Psoas muscle (tissue), 8 donors: Measurements from ENCODE around the gene MTHFD1L. TPM values are rescaled to one million over a fixed set of nuclear protein-coding genes. Genes with fewer than 3 reads are reported as not detected.

Experiments
- ATAC-seq, 4 donors: fragments of 200-7000 bp; cut with Tn5 transposase; one replicate each; pipeline ENCODE4 v1.9.1; 2020; ENCODE audit warnings: moderate library complexity in 3 of 4, mild to moderate bottlenecking in 2 of 4
- DNase-seq, 2 donors: peaks; one replicate each; pipeline ENCODE4 v3.0.0-alpha.2; 2020
- H3K27ac ChIP-seq: fragments of 200-600 bp; one replicate; pipeline ENCODE4 v1.8.0; 2022
- H3K27me3 ChIP-seq, 3 donors: fragments of 200-600 bp in 1 of 3; one replicate each; pipeline versions ENCODE4 v1.6.1 to v1.8.0; 2013 to 2022; ENCODE audit warnings: low read length in 2 of 3, mild to moderate bottlenecking in 2 of 3, moderate library complexity in 1 of 3; ENCODE audit not compliant: insufficient read depth in 3 of 3
- H3K36me3 ChIP-seq, 2 donors: fragments of 200-600 bp in 1 of 2; one replicate each; pipeline versions ENCODE4 v1.6.1 to v1.8.0; 2013 to 2022; ENCODE audit warnings: low read depth in 1 of 2, mild to moderate bottlenecking in 1 of 2, moderate library complexity in 1 of 2; ENCODE audit not compliant: insufficient read depth in 1 of 2
- H3K4me1 ChIP-seq: fragments of 200-600 bp; one replicate; pipeline ENCODE4 v1.8.0; 2022
- H3K4me3 ChIP-seq: fragments of 200-600 bp; one replicate; pipeline ENCODE4 v1.8.0; 2022; ENCODE audit warnings: mild to moderate bottlenecking
- H3K9me3 ChIP-seq: fragments of 200-600 bp; one replicate; pipeline ENCODE4 v1.8.0; 2022
- WGBS, 3 donors: extraction: QIAGEN DNeasy Blood & Tissue Kit; methylation state at CpG; one replicate each; pipeline versions ENCODE4 v1.1.6 to v1.1.7; 2013; 5-methylcytosine and 5-hydroxymethylcytosine counted together
- intact Hi-C, 2 donors: fragments of 100-400 bp; cut with DNase I; formaldehyde crosslinking; loops; one replicate each; pipeline versions ENCODE4 v1.11.0 to v1.14.2; 2022
- polyA plus RNA-seq, 3 donors: library from polyadenylated mRNA; stranded (reverse); fragments of 200-250 nt; gene quantifications; one replicate each; pipeline ENCODE4 v1.2.3, GENCODE V29; 2013
- total RNA-seq, 4 donors: library from RNA; stranded (reverse); fragmentation: NEBNext Ultra II Directional in 2 of 4; extraction: Animal tissue kit (Norgen Biotek cat#: 25700) in 2 of 4; gene quantifications; one replicate each; pipeline versions ENCODE4 v1.2.1 to v1.2.4, GENCODE V29; 2021 to 2023
- TF ChIP-seq, protein P1 (sequence below): fragments of 200-600 bp; IDR thresholded peaks from one replicate; pipeline ENCODE4 v1.8.0; 2022; ENCODE audit warnings: antibody characterized with exemption
- donor health status: healthy with polysubstance abuse.
- donor health status: DM: no; HTN: no; CAD: no; lungs with moderate emphysema.
- donor health status: Bipolar disorder and iron deficiency.
- donor health status: healthy.
- donor health status: DM: yes; HTN: yes; CAD: no.
- donor health status: DM: no; HTN: no; CAD: no.
- donor health status: DM: no; HTN: no; CAD: no.
- donor health status: DM: yes; HTN: yes; CAD: no.

Gene MTHFD1L
- total and polyA plus RNA-seq, 7 donors = 0.21 to 4.1 (median 1.1) TPM

DNA sequence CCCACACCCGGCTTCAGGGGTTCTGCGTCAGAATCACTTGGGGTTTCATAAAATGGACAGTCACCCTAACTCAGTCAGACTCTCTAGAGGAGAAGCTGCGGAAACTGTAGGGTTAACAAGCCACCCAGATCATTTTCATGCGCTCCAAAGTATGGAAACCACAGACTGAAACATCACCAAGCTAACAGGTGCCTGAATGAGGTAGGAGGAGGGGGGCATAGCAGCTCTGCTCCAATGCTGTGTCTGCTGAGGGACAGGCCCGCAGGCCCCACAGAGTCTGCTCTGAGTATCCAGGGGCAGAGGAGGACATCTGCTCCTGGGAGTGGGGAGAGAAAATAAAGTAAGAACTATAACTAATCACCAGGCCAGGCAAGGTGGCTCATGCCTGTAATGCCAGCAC is 277.2 kb downstream of the MTHFD1L start:
- Histone ChIP-seq H3K36me3 (no peaks in the 10 kb centered on the region), H3K27ac (no peak overlapping the region), H3K4me1 (no peaks in the 10 kb centered on the region), H3K4me3 (no peak overlapping the region), H3K27me3 (no peaks in the 10 kb centered on the region), H3K9me3 (no peaks in the 10 kb centered on the region)
- ATAC-seq = no peak
- DNase-seq = no peak
- TF ChIP-seq, protein P1, sequence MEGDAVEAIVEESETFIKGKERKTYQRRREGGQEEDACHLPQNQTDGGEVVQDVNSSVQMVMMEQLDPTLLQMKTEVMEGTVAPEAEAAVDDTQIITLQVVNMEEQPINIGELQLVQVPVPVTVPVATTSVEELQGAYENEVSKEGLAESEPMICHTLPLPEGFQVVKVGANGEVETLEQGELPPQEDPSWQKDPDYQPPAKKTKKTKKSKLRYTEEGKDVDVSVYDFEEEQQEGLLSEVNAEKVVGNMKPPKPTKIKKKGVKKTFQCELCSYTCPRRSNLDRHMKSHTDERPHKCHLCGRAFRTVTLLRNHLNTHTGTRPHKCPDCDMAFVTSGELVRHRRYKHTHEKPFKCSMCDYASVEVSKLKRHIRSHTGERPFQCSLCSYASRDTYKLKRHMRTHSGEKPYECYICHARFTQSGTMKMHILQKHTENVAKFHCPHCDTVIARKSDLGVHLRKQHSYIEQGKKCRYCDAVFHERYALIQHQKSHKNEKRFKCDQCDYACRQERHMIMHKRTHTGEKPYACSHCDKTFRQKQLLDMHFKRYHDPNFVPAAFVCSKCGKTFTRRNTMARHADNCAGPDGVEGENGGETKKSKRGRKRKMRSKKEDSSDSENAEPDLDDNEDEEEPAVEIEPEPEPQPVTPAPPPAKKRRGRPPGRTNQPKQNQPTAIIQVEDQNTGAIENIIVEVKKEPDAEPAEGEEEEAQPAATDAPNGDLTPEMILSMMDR = no peak
- intact Hi-C loops = no loop called here
- 69 to 88% (median 83%) methylated on average over 5 of the region's 5 CpGs for WGBS, 3 donors

DNA sequence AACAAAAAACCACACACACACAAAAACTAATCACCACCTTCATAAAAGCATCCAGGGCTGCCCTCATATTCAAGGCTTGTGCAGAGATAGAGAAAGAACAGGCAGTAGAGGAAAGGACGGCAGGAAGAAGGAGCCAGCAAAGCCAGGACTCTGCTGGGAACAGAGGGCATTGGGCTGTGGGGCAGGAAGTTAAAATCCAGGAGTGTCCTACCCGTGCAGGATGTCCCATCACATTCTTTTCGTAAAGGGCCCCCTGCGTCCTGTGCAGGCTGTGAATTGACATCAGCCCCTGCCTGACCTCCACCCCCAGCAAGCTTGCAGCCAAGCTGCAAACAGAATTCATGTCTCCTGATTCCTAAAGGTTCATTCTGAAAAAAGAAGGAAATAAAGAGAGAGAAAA is 277.8 kb downstream of the MTHFD1L start:
- Histone ChIP-seq H3K4me1 (no peaks in the 10 kb centered on the region), H3K27ac (no peak overlapping the region), H3K9me3 (no peaks in the 10 kb centered on the region), H3K4me3 (no peak overlapping the region), H3K36me3 (no peaks in the 10 kb centered on the region), H3K27me3 (no peaks in the 10 kb centered on the region)
- DNase-seq (no peak), ATAC-seq (no peak)
- 54 to 61% (median 57%) methylated on average over 4 of the region's 4 CpGs for WGBS, 3 donors
- TF ChIP-seq, protein P1 = no peak
- intact Hi-C loops = no loop called here

DNA sequence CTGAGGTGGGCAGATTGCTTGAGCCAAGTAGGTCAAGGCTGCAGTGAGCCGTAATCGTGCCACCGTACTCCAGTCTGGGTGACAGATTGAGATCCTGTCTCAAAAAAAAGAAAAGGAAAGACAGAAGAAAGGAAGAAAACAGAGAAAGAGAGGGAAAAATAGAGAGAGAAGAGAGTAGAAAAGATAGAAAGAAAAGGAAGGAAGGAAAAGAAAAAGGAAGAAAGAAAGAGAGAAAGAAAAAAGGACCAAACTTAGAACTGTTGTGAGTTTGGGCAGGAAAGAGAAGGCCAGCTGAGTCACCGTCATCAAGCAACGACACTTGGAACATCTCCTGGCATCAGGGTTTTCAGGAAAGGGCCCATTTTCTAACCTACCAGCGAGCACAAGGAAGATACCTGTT is 278.3 kb downstream of the MTHFD1L start:
- intact Hi-C loops = no loop called here
- WGBS, 3 donors = 54 to 66% (median 57%) methylated on average over 6 of the region's 6 CpGs
- no peaks in the 10 kb centered on the region for H3K36me3 ChIP-seq
- no peak for DNase-seq
- H3K9me3 ChIP-seq = no peaks in the 10 kb centered on the region
- H3K4me3 ChIP-seq = no peak overlapping the region
- H3K27ac ChIP-seq = no peak overlapping the region
- no peaks in the 10 kb centered on the region for H3K4me1 ChIP-seq
- TF ChIP-seq, protein P1 = no peak
- no peaks in the 10 kb centered on the region for H3K27me3 ChIP-seq
- ATAC-seq = no peak

DNA sequence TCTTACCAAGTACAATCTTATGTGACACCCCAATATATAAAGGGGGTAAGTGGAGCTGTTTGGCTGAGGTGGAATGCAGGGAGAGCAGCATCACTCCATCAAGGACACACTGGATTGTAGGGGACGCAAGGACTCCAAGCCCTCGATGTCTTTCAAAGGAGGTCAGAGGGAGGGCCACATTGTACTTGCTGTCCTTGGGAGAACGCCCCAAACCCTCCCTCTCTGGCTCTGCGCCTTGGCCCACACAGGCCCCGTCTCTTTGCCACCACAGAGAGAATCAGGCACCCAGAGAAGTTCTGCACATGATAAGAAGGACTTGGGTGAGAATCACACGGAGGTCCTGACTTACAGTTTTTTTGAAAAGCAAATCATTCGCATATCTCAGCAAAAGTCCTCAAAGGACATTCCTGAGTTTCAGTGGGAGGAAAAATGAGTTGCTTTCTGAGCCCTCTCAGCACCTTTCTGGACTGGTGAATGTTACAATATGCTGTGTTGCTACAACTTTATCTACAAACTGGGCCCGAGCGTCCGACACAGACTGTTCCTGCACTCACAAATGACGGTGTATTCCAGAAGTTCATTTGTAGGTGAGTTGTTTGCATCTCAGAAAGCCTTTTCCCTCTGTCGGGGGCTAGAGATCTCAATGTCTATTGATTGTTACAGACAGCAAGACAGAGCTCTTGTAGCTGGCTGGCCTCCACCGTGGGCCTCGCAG is 281.8 kb downstream of the MTHFD1L start:
- Histone ChIP-seq H3K36me3 (no peaks in the 10 kb centered on the region), H3K27ac (no peak overlapping the region), H3K27me3 (no peaks in the 10 kb centered on the region), H3K9me3 (no peaks in the 10 kb centered on the region), H3K4me3 (no peak overlapping the region), H3K4me1 (no peaks in the 10 kb centered on the region)
- WGBS, 3 donors = 83 to 91% (median 88%) methylated on average over 14 of the region's 14 CpGs
- intact Hi-C loops = no loop called here
- ATAC-seq = no peak
- no peak for DNase-seq
- TF ChIP-seq, protein P1 = no peak

DNA sequence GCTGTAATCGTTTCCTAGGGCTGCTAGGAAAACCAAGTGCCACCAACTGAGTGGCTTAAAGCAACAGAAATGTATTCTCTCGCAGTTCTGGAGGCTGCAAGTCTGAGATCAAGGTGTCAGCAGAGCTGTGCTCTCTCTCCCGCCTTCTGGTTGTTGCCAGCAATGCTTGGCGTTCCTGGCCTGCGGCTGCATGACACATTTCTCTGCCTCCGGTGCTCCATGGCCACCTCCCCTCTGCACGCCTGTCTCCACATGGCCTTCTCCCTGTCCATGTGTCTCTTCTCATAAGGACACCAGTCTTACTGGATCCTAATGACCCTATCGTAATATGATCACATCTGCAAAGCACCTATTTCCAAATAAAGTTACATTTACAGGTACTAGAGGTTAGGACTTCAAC is 282.6 kb downstream of the MTHFD1L start:
- WGBS, 3 donors = 64 to 70% (median 66%) methylated on average over 8 of the region's 8 CpGs
- no peak for DNase-seq

More for the DNA sequence above, 282.6 kb downstream of the MTHFD1L start:
- Histone ChIP-seq H3K36me3 (no peaks in the 10 kb centered on the region), H3K4me3 (no peak overlapping the region), H3K4me1 (no peaks in the 10 kb centered on the region), H3K27ac (no peak overlapping the region), H3K27me3 (no peaks in the 10 kb centered on the region), H3K9me3 (no peaks in the 10 kb centered on the region)
- no peak for ATAC-seq
- TF ChIP-seq, protein P1 = no peak
- intact Hi-C loops = no loop called here
